NK-92 (cell line): ENCODE results near the gene IGF1R.

Source experiments
- DNase-seq: peaks from one replicate; lab custom pipeline; 2025; ENCODE audit not compliant: unreplicated experiment; lab: John Stamatoyannopoulos, UW

Gene IGF1R

DNA sequence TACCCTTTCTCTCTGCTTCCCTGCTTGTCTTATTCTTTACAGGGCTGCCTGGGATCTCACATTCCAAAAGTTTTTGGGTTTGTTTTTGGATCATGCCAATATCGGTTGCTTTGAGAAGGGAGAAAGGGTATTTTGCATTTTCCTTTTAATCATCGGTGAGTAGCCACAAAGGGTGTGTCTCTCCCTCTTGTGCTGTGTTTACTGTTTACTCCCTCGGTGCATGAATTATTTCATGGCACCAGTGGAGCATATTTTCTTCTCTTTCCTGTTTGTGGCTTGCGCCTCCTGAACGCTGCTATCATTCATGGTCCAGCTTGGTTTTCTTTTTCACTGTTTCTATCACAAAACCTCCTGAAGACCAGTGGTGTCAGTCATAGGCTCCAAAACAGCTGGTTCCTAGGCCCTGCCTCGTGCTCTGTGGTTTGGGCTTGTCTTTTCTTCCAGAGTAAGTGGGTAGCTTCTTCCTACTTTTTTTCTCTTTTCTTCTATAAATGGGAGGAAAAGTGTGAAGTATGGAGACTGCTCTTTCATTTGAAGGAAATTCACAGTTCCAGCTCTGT, 54.9 kb downstream of the IGF1R start:
- DNase-seq = no peak

DNA sequence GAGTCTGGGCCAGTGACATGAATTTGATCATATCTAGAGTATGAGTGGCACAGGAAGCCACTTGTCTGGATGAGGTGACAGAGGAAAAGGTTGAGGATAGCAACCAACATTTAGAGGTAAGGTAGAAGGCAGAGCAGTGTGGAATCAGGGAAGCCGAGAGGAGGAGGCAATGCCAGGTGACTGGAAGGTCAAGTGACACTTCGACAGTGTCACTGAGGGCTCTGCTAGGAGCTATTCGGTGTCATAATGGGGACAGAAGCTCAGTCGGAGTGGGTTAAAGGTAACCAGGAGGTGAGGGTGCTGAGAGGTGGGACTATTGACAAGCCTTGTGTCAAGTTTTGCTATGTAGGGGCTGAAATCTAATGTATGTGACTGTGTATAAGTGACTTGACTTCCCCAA, 56.7 kb downstream of the IGF1R start:
- no peak for DNase-seq

DNA sequence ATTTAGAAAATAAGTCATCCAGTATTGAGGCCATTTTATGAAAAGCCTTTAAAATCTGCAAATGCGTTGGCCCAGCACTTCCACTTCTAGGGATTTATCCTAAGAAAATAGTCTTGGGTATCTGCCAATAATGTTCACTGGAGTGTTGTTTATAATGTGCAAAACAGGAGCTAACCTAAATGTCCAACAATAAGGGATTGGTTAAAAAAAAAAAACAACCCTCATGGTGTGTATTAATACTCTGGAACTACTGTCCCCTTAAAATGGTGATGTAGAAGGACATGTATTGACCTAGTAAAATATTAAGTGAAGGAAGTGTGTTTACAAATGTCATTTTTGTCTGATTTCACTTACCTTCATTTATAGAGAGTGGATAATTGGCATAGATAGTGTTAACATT, 58.0 kb downstream of the IGF1R start:
- DNase-seq = no peak

DNA sequence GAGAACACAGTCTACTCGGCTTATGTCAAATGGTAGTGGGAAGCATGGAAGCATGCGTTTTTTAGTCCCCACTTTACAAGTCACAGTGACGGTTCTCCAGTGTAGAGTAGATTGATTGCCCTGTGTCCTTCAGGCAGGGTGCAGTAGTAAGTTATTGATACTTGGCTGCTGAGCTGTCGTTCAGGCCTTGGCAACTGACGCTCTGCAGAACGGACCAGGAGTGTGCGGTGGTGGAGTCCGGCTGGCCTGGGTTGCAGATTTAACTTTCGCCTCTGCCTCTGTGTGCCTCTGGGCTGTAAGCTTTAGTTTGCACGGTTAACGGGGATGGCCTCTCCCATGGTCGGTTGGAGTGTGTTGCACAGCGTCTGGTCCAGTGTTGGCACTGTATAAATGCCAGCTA, 58.6 kb downstream of the IGF1R start:
- no peak for DNase-seq

DNA sequence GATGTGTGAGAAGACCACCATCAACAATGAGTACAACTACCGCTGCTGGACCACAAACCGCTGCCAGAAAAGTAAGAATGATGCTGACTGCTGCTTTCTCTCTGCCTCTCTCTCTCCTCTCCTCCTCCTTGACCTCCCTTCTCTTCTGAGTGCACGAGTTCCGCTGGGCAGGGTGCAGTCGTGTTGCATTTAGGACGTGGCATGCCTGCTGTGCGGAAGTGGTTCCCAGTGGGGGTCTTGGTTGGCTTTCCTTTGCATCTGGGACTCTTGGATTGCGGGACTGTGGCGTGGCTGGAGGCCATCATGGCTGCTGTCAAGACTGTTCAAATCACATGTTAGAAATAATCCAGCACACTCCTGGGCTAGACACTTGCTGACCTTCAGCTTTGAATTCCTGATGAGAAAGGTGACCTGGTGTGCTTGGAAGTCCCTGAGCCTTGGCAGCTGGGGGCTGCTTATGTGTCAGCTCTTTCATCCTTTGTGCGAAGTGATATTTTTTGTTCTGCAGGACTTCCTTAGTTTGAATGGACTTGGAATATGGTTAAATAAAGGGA, 59.8 kb downstream of the IGF1R start:
- no peak for DNase-seq

DNA sequence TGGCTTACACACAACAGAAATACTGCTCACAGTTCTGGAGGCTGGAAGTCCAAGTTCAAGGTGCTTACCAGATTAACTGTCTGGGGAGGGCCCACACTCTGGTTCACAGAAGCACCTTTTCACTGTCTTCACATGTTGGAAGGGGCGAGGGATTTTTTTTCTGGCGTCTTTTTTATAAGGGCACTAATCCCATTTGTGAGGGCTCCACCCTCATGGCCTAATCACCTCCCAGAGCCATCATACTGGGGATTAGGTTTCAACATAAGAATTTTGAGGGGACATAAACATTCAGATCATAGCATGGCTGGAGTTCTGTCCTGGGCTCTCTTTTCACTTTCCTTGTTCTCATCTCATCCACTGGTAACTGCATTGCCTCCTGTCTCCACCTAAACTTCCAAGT, 63.5 kb downstream of the IGF1R start:
- no peak for DNase-seq

DNA sequence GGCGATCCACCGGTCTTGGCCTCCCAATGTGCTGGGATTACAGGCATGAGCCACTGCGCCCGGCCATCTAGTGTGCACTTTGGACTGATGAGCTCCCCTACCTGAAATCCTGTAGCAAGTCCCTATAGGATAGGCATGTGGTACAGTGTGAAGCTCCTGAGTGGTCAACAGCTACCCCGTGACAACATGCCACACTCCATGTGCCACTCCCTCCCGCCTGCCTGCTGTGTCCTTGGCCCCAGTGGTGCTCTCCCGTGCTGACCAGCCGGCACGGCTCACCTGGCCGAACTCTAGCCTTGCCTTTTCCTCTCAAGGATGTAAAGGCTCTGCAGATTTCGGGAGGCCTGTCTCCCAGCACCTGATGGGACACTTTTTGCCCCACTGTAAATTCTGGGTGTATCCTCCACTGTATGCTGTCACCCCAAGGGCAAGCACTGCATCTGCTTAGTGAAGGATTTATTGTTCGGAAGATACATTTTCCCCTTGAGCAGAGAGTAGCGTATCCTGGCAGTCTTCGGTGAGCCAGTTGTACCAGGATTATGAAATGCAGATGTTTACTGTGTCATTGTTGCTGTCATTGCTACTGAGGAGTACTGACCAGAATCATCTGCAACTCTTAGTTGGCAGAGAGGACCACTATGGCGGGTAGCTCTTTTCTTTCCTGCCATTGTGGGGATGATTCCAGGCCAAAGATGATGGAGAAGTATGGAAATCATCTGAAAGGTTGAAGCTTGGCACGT, 64.7 kb downstream of the IGF1R start:
- DNase-seq = no peak

DNA sequence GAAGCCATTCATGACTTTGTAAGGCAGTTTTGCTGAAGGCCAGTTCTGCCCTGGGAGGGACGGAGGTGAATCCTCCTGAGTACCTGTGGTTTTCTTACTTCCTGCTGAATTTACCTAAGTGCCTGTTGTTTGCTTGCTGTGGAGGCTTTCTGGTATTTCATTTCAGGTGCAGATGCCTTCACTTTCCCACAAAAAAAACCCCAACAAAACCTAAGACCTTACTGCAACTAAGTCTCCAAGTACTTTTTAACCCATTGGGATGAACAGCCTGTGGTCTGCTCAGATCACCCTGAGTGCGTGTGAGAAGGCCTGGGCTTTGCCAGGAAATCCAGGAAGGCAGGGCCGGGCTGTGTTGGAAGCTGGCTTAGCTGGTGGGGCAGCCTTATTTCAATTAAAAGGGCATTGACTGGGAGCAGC, 65.3 kb downstream of the IGF1R start:
- DNase-seq = no peak

DNA sequence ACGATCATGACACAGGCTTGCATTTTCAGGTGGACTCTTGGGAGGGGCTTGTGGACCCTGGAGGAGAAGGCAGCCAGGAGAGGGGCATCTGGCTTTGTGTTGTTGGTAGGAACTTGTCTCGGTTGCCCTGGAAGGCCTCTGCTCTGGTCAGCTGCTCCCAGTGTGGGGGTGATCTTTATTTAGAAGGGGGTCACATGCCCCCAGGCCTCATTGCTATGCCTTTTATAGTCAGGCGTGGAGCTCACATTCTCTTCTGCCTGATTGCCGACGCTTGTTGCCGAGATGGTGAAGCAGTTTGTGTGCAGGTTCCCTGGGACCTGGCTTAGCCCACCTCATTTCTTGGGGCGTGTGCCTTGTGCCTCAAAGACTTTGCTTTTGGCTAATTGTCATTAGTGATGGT, 66.6 kb downstream of the IGF1R start:
- DNase-seq = no peak

DNA sequence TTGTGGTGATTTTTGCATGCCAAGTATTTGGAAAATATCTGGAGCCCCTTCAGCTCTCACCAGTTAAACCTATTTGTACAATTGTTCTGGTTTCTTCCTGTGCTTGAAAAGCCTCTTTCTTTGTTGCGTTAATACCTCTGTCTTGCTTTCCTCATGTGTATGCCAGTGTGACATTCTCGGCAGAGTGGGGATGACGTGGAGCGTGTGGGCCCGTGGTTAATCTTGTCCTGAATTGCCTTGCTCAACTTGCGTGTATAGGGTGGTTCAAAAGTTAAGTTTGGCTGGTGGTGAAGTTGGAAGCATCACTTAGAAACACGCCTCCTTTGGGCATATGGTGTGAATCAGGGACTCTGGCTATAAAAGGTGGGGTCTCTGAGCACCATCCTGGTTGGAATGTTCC, 67.1 kb downstream of the IGF1R start:
- no peak for DNase-seq

DNA sequence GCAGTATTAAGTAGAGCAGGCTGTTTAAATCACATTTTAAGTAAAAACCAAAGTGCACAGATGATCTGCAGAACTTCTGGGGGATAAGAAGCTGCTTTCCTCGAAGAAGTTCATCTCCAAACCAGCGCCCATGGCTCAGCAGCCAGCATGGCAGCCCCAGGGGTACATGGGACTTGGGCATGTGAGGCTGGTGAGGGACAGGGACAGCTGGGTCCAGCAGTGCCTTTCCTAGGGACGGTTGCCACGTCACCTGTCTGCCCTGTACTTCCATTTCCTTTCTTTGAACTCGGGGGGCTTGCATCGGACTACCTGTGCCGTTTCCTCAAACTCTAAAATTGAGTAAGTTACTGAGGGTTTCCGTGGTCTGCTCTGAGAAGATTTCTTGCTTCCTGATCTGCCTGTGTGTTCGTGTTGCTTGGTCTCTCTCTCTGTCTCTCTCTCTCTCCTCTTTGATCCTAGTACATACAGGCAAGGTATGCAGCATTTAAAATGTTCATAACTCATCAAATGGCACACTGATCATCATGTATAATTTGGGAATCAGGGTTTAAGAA, 67.6 kb downstream of the IGF1R start:
- DNase-seq = no peak

DNA sequence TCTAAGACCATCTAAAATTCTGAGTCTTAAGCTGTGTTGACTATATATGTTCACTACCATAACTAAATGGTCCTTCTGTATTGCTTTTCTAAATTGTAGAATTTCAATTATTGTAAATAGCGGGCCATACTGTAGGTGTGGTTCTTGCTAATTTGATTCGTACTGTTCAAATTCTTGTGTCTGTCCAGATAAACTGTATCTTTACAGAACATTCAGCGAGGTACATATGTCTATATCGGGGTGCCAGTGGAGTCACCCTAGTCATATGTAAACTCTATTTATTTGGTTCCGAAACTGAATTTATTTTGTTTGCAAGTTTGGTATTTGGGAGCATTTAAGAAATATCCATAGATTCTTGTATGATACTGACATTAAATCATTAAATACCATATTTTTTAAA, 69.0 kb downstream of the IGF1R start:
- no peak for DNase-seq

DNA sequence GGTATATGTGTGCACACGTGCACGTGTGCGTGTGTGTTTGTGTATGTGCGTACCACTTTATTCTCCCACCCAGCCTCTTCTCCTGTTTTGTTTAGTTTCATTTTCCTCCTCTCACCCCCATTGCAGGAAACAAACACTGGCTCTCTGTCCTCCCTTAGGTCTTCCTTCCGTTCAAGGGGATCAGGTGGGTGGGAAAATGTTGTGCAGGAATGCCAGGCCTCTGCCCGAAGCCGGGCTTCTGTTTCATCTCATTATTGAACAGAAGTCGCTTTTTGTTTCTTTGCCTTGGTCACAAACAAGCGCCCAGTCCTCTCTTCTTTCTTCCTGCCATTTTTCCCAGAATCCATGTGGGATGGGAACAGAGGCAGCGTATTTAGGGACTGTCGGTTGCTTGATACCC, 69.6 kb downstream of the IGF1R start:
- no peak for DNase-seq

DNA sequence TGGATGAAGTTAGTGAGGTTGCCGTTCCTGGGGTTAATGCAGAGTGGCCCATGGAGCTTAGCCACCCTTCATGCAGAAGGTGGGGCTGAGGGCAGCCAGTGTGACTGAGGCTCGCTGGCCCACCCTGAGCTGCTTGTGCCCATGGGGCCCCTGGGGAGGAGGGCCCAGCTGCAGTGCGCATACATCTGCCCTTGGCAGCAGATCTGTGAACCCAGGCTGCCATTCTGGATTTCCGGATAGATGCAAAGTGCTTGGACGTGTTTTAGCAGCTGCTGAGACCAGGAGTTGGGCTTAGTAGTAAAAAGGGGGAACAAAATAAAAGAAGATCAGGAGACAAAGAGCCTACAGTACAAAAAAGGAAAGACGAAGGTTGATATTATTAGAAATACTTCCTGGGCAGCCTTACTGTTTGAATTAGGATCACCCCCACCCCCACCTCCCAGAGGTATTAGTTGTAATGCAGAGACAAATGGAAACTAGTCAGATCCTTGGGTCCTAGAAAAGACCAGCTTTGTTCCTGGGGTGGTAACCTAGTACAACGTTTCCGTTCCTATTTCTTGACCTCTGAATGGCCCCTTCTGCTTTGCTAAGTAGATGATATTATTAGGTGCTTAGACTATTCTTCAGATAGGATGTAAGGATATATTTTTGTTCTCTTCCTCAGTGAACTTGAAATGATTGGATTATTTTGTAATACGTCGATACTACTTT, 70.2 kb downstream of the IGF1R start:
- DNase-seq = no peak

DNA sequence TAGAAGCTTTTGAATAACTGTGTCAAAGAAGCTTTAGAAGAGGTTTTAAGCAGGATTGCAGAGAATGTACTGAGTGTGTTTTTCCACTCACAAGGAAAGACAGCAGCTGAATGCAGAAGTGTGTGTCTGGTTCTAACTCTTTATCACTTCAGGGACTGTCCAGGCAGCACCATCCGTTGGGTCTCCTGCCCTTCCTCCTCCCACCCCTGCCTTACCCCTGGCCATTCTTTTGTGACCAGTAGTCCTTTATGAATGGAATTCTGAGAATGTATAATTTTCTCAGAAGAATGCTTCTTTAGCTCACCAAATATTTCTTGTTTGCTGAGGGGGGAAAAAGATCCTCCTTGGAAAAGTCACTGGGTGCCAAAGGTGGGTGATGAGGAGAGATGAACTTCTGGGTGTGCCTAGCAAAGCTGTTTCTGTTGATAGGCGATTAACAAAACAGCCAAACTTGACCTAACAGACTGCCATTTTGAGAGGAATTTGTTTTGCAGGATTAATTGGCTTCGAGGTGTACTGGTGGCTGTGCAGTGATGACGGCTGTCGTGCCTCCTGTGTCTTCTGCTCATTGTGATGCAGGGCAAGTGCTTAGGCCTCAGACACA, 70.9 kb downstream of the IGF1R start:
- DNase-seq = no peak

DNA sequence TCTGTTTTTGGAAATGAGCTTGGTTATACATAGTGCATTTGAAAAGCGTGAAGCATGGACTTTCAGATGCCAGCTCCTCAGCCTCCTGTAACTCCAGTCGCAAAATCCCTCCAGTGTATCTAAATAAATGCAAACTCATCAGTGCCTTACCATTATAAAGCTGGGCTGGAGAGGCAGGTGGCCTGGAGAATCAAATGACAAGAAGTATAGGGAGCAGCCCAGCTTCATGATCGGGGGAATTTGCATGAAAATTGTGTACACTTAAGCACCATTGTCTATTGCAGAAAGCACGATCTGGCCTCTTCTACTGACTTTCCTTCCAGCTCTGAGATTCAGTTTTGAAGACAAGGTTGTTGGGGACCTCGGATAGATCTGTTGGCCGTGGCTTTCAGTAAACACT, 71.7 kb downstream of the IGF1R start:
- no peak for DNase-seq

DNA sequence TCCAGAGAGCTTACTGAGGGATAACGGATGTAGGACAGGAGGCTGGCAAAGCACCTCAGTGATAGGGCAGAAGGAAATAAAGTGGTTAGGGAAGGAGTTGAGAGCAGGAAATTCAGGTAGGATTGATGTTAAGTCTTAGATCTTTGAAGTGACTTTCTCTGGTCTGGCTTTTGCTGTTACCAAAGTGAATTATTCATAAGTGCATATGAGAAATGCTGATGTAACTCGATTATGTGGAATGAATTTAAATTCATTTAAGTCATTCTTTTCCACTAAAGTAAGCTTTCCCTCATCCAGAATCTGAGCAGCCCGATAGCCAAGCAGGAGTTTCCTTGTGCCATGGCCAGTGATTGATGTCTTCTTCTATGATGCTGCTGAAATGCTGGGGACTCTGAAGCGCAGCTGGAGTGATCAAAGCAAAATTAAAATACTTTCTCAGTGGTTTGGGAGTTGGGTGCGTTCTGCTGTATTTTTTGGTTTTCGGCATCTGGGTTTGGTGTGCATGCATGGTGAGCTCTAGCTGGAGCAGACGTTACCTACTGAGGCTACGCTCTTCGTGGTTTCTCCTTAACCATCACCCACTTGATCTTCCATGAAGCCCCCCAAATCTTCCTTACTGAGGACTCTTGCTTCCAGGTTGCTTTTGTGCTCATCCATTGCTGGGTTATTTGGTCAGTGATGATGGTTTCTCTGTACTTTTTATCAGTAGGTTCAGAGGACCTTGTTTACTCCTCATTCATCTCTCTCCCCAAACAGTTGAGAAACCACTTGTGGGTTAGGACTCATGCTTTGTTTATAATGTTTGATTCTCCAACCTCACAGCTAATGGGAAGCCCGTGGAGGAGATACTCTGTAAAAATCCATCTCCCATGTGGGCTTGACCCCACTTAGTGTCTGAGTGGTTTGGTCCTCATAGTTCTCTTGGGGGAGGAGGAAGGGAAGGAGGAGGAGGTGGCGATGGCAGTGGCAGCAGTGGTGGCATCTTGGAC, 72.5 kb downstream of the IGF1R start:
- DNase-seq = no peak

DNA sequence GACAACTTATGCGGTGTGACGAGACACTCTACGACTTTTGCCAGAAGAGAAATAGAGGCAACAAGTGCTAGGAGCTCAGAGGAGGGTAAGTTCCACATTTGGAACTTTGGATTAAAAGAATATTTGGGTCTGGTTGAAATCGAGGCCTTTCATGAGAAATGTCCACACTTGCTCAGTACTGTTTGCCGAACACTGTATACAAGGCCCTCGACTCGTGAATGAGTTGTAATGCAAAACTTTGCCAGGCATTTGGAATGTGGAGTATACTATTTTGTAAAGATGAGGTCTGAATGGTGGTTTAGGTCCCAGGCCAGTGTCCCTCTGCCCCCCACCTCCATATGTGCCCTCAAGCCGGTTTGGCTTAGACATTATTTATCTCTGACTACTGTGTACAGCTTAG, 73.9 kb downstream of the IGF1R start:
- no peak for DNase-seq

DNA sequence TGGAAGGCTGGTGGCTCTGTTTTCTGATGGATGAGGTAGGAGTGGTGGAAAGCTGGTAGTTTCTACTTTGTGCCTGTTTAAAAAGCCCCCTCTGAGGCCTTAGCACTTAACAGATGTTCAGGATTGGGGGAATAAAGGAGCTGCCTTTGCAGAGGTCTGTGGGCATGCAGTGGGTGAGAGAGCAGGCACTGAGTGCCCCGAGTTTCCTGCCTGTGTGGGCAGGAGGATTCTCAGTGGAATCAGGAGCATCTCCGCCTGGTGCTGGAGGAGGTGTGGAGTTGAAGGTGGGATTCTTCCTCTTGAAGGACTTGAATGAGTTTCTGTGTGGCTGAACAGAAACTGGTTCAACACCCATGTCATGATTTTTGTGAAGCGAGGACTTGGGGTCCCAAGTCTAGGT, 74.3 kb downstream of the IGF1R start:
- no peak for DNase-seq

DNA sequence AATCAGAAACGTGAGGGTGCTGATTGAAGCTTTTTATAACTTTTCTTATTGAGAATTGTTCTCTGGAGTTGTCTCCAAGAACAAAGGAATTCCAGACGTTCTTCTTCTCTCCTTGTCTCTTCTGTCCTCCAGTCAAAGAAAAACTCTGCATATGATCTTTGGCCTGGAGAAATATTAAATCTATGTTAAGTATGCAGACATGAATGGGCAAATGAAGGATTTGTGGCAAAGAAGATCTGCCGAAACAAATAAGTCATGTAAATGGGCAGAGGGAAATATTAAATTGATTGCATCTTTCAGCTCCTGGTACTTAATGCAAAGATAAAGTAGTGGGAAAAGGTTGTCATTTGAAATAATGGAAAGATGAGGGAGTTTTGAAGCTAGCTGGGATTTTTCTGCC, 74.9 kb downstream of the IGF1R start:
- DNase-seq = no peak
